Measurements from ENCODE around the gene EYS.

GRCh38 chr6:64259372-64259771 lies 1447.7 kb downstream of the EYS start:
- TF ChIP-seq POLR2AphosphoS5 (IDR thresholded peaks at IDR 0.05; ENCODE audit: low read depth, low read length) (no peak), CTCF (IDR thresholded peaks at IDR 0.05 in 2 of 3, conservative IDR thresholded peaks at IDR 0.05 in 1 of 3; ENCODE audit: borderline replicate concordance in 1 of 3, insufficient read depth in 1 of 3, low read depth in 2 of 3, low read length in 2 of 3) (no peak), EZH2phosphoT487 (IDR thresholded peaks at IDR 0.05; ENCODE audit: borderline replicate concordance) (no peak), POLR2A (IDR thresholded peaks at IDR 0.05; ENCODE audit: borderline replicate concordance, extremely low read depth, insufficient read depth, insufficient read length) (no peak), EZH2 (IDR thresholded peaks at IDR 0.05) (no peak), SP1 (IDR thresholded peaks at IDR 0.05; ENCODE audit: low read depth) (no peak), ZBTB33 (IDR thresholded peaks at IDR 0.05; ENCODE audit: extremely low read depth, insufficient replicate concordance, low read length) (no peak), JUND (IDR thresholded peaks at IDR 0.05) (no peak), REST (IDR thresholded peaks at IDR 0.05; ENCODE audit: low read depth) (no peak), YY1 (IDR thresholded peaks at IDR 0.05; ENCODE audit: extremely low read depth, insufficient replicate concordance, low read depth, low read length) (no peak), SIN3A (IDR thresholded peaks at IDR 0.05; ENCODE audit: low read depth) (no peak), CEBPB (IDR thresholded peaks at IDR 0.05; ENCODE audit: low read depth) (no peak), RAD21 (IDR thresholded peaks at IDR 0.05; ENCODE audit: low read depth) (no peak)
- TF ChIP-seq, protein P1, sequence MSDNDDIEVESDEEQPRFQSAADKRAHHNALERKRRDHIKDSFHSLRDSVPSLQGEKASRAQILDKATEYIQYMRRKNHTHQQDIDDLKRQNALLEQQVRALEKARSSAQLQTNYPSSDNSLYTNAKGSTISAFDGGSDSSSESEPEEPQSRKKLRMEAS (IDR thresholded peaks at IDR 0.05) = no peak
